ENCODE data around the gene ATAT1.

- TF ChIP-seq CTCF (IDR thresholded peaks at IDR 0.05; ENCODE audit: insufficient read depth, low read length) (no peak), SPI1 (IDR thresholded peaks at IDR 0.05; ENCODE audit: borderline replicate concordance, low read depth) (no peak), POLR2AphosphoS5 (IDR thresholded peaks at IDR 0.05; ENCODE audit: low read depth) (no peak), REST (IDR thresholded peaks at IDR 0.05; ENCODE audit: insufficient replicate concordance, low read depth) (no peak), GABPA (IDR thresholded peaks at IDR 0.05; ENCODE audit: low read depth) (no peak)
These were observed 61.2 kb downstream of the ATAT1 start for GRCh38 chr6:30687659-30688431.

Measured in HL-60 (cell line).